Activated CD4-positive, alpha-beta T cell treated with anti-CD3 and anti-CD28 coated beads, Interleukin-2, amount 50 U/mL, for 4 hours (primary cell): ENCODE results near the gene SRGAP3.

Source experiments
- DNase-seq, 2 experiments: peaks; one replicate each; pipeline ENCODE4 v3.0.0-alpha.2; 2020

Gene SRGAP3

DNA sequence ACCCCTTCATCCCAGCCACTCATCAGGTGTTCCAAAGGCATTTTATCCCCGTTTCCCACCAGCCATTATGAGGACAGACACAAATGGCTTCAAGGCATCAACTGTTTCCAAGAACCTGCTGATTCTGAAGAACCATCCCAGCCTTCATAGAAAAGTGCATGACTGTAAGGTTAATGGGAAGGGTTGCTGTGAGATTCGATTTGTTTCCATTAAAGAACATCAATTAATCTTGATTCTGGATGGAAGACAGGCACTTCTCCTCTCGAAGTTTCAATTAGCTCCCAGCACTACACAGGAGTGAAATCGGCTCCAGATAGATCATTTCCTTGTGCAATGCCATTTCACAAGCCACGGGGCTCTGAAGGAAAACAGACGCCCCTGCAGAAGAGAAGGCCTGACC lies 25.8 kb downstream of the SRGAP3 start:
- DNase-seq = no peak

DNA sequence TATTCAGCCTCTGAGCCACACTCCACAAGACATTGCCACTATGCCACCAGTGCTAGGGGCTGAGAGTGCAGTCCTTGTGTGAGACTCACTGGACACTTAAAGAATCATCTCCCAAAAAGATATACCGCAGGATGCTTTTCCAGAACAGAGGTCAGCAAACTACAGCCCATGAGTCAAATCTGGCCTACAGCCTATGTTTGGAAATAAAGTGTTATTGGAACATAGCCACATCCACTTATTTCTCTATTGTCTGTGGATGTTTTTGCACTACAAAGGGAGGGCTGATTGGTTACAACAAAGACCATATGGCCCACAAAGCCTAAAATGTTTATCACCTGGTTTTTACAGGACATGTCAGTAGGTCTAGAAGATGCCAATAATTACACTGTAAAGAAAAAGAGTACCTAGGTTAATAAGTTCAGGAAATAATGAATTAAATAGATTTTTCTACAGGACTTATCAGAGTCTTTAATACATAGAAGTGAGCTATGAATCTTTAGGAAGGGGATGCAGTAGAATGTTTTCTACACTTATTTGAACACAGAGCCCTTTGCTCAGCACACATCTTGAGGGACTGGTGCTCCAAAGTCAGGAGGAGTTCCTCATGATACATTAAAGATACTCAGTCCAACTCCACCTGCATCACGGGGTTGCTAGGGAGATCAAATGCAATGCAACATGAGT lies 26.3 kb downstream of the SRGAP3 start:
- no peak for DNase-seq

DNA sequence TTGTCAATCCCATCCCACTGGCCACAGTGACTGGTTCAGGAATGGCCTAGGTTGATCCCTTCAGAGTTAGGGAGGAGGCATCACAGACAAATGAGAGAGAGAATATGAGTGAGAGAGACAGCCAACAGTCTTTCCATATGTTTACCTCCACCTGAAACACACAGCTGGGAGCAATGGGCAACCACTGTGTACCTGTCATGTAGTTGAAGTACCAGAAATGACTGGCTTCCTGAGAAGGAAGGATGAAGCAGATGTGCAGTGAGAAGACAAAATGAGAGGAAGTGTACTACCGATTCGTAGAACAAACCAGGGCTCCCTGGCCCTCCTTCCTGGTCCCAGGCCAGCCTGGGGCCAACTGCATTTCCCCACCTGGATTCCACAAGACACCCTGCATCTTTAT lies 27.4 kb downstream of the SRGAP3 start:
- no peak for DNase-seq

DNA sequence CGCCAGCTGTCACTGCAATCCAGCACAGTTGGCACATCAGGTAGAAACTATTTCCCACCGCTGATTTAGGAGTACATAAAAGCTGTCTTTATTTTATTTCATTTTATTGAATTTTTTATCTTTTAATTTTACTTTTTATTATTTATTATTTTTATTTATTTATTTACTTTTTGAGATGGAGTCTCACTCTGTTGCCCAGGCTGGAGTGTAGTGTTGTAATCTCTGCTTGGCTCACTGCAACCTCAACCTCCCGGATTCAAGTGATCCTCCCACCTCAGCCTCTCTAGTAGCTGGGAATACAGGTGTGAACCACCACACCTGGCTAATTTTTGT lies 31.0 kb downstream of the SRGAP3 start:
- DNase-seq = no peak

DNA sequence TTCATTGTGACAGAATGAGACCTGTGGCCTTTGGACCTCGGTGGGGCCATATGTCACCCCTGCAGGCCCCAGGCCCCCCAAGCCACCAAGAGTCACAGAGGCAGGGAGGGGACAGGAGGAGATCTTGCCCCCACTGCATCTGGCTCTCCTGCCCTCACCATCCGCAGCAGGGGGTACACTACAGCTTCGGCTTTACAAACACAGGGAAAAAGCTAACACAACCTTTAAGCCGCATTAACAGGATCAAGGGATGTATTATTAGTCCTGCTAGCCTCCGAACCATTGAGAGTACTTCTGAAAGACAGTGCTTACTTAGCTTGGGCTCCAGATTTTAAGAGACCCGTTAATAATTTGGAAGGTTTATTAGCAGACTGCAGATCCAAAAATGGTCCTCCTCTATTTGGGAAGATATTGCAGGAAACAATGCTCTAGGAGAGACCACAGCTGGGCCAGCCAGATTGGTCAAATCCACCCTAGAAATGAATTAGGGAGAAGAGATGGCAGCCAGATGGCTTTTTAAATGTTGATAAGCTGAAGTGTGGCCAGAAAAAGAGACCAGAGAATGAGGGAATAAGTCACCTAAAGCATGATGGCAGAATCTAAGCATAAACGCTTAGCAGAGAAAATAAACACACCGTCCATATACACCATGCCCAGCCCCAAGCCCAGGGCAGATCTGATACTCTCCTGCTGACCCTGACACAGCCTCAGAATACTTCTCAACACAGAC lies 31.5 kb downstream of the SRGAP3 start:
- no peak for DNase-seq

DNA sequence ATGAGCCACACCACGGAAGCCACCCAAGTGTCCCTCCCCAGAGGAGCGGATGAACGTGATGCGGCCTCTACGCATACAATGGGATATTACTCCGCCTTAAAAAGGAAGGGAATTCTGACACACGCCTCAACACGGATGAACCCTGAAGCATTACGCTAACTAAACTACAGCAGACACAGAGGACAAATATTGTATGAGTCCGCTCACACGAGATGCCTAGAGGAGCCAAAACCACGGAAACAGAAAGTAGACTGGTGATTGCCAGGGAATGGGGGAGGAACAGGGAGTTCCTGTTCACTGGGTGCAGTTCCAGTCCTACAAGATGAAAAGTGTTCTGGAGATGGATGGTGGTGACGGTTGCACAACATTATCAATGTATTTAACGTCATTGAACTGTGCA lies 32.7 kb downstream of the SRGAP3 start:
- DNase-seq = no peak

DNA sequence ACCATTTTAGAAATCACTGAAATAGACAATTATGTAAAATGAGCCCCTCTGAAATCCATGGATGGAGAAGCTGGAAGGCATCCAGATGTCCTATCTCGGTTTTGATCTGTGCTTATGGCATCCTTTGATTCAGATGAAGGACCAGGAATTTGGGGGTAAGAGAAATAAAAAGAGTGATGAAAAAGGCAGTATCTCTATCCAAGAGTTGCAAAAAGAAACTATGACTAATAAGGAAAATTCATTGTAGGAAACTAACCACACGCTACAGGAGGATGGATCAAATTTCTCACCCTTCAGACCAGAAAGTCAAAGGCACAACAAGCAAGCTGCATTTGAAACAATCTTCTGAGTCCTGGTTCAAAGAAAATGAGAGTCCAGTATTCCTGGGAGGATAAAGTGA lies 34.8 kb downstream of the SRGAP3 start:
- DNase-seq = no peak

DNA sequence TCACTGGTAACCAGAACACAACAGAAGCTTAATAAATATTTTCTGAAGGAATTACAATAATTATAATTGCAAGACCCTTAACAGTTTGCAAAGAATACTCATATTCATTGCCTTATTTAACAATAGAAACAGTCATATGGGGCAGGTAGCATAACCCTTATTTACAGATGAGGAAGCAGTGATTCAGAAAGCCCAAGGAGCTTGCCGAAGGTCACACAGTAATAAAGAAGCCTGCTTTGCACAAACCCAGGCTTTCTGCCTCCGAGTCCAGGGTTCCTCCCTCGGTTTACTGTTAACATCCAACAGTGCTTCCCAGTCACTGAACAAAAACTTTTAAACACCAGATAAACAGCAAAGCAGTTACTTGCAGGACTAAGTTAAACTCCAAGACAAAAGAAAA lies 35.3 kb downstream of the SRGAP3 start:
- DNase-seq = no peak

DNA sequence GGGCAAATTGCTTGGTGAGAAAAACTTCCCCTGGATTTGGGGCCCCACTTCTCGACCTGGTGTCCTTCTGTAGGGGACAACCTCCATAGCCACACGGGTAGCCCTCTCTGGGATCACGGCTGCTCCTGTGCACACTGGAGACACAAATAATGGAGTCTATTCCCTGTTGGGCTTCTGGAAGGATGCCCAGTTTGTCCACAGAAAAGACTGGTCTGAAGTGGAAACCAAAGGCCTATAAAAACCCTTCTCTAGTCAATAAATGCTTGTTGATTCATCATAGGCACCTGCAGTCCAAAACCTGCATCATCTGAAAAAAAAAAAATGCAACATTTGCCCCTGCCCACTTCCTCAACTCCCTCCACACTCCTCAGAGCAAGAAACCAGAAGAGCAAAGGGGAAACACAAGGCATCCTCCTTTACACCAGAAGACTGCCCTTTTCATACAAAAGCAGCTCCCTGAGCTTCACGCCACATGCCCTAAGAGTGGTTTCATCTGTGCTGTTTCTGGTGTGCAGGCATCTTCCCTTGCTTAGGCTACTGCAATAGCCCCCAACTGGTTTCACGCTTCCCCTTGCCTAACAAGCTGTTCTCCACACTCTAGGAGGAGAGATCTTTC lies 36.3 kb downstream of the SRGAP3 start:
- DNase-seq = no peak

DNA sequence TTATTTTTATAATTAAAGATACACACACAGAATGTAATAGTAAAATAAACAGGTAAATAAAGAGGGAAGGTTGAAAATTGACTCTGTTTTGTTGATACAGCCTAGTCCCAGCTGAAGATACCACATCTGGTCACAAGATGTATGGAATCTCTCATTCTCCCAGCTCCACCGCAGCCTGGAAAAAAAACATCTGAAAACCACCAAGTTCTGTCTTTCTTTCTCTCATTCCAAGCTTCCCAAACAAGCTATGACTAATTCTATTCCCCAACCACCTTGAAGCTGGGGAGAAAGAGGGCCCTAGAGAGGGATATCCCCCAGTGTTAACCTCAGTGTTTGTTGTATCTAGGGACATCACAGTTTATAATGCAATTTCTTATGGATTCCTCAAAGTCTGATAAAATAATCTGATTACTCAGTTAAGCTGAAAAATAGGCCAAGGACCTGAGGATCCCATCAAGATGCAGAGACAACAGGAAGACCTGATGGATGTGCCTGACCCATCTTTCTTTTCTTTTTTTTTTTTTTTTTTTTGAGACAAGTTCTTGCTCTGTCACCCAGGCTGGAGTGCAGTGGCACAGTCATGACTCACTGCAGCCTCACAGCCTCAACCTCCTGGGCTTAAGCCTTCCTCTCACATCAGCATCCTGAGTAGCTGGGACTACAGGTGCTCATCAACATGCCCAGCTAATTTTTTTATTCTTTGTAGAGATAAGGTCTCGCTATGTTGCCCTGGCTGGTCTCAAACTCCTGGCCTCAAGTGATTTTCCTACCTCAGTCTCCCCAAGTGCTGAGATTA lies 38.1 kb downstream of the SRGAP3 start:
- no peak for DNase-seq

DNA sequence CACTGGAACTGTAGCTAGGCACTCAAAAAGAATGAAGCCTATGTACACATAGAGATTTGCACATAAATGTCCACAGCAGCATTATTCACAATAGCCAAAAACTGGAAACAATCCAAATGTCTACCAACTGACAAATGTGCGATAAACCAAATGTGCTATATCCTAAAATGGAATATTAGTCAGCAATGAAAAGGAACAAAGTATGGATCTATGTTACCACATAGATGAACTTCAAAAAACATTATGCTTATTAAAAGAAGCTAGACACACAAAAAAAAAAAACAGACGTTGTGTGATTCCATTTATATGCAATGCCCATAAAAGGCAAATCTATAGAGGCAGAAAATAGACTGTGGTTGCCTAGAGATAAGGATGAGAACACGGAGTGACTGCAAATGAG lies 39.7 kb downstream of the SRGAP3 start:
- no peak for DNase-seq

DNA sequence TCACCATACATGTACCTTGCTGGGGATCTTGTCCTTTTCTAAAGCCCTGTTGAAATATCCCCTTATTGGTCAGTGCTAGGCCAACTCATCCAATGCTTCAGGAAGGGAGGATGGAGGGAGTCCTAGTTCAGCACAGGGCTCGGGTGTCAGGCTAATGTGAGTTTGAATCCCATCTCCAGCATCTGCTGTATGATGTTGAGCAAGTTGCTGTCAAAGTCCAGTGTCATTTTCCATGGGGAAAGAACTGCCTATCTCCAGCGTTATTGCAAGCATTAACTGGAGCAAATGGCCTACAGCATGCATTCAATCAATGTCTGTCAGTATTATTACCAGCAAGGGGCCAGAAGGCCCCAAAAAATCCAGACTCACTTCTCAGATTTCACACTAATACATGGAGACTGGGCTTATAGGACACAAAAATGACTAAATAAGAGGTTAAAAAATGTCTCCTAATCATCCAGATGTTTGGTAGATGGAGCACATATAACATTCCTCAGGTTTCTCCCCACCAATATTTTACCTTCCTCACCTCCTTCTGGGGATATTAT lies 40.8 kb downstream of the SRGAP3 start:
- DNase-seq = no peak

DNA sequence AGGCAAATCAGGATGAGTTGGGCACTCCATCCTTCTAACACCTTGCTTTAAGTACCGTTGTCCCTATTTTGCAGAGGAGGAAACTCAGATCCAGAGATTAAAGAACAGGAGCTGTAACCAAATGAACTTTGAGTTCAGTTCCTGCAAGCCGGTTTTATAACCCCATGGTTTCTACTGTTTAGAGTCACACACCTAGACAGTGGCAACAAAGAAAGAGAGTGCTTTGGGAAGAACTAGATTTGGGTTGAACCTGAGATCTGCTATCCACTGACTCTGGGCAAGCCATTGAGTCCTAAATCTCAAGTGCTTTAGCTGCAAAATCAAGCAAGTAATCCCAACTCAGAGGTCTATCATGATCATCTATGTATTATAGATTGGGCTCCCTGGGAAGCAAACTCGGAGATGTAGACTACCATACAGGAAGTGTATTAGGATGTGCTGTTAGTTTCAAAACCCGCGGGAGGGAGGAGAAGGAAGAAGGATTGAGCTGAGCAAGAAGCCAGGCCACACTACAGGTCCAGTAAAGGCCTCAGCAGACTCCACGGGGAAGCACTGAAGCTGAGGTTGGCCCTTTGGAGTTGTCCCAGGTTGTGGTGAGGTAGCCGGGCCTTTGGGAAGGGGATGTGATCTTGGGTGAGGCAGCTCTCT lies 42.2 kb downstream of the SRGAP3 start:
- no peak for DNase-seq

DNA sequence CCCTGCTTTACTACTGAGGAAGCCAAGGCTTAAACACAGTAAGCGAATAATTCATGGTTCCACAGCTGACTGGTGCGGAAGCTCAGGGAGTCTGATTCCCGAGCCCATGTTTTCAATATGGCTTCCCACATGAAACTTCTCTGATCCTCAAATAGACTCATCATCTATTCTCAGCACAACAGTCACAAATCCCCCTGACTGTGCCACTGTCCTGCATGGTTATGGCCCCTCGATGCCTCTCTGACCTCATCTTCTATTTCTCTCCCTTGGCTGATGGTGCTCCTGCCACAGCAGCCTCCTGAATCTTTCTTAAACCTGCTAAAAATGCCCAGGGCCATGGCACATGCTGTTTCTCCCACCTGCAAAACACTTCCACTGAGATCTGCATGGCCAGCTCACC lies 43.2 kb downstream of the SRGAP3 start:
- no peak for DNase-seq

DNA sequence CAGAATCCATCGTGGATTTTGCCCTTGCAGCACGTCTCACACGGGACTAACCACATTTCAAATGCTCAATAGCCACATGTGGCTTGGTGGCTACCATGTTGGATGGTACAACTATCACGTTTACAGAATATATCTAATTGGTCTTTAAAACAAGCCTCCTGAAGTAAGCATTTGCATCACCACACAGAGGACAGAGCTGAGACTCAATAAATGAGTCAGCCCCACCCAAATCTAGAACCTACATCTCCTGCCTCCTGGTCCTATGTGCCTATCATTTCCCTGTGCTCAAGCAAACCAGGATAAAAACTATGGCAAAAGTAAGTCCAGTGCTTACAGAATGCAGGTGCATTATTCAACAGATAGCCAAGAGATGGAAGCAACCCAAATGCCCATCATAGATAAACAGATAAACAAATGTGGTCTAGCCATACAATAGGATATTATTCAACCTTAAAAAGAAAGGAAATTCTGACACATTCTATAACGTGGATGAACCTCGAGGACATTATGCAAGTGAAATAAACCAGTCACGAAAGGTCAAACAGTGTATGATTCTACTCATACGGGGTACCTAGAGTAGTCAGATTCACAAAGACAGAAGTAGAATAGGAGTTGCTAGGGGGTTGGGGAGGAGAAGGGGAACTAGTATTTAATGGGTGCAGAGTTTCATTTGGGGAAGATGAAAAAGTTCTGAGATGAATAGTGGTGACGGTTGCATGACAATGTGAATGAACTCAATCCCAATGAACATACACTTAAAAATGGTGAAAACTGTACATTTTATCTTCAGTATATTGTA lies 43.9 kb downstream of the SRGAP3 start:
- no peak for DNase-seq

DNA sequence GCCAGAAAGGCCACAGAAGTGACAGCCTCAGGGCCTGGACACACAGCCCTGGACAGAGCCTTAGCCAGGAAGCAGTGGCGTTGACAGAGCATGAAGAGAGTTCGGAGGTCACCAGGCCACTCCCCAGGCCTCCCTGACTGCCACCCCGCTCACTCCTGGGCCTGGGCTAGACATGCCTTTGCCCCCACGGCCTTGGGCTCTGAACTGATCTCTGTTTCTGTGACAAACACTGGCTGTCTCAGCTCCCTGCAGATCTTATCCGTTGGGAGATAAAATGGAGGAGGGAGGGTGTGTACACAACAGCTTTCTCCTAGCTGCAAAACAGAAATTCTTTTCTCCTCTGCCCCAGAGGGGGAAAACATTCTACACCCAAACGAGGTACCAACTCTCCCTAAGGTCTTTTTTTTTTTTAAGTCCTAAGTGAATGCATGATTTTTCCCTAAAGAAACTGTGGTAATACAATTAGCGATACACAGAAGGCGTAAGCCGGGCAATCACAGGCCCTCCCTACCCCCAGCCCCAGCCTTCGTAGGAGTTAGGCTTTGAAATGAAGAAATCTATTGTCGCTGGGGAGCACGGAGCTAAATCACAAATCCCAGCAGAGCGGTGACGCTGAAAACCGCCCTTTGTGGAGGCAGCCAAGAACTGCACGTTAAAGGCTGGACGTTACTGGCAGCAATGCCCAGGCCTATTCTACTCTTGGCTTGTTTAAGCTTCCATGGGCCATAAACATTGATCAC lies 45.0 kb downstream of the SRGAP3 start:
- no peak for DNase-seq

DNA sequence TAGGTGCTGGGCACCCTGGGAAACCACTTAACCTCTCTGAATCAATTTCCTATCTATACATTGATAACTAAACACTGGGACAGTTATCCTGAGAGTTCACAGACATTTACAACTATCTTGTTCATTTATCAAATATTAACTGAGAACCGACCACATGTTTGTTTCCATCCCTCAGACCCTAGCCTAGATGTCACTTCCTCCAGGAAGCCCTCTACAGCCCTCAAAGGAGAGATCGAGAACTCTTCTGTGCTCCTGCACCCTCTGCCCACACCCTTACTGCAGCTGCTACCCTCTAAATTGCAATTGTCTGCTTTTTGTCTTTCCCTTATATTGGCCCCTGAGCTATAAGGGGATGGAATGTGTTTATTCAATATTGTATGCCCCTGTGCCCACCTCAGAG lies 46.1 kb downstream of the SRGAP3 start:
- DNase-seq = no peak

DNA sequence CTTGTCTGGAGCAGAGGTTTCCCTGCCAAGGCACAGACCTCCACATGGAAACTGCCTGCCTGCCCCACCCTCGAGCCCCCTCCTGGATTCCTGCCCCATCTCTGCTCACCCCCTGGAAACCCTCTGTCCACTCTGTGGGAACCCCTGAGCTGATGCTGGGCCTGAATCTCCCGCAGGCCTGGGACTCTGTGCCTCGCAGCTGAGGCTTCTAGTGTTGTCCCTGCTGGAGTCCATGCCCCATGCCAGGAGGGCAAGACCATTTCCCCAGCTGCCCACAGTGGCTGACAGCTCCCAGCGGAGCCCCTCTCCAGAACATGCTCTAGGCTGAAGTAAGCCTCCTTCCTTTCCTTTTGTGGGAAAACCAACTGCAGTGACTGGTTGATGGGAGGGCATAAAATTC lies 46.9 kb downstream of the SRGAP3 start:
- DNase-seq = no peak

DNA sequence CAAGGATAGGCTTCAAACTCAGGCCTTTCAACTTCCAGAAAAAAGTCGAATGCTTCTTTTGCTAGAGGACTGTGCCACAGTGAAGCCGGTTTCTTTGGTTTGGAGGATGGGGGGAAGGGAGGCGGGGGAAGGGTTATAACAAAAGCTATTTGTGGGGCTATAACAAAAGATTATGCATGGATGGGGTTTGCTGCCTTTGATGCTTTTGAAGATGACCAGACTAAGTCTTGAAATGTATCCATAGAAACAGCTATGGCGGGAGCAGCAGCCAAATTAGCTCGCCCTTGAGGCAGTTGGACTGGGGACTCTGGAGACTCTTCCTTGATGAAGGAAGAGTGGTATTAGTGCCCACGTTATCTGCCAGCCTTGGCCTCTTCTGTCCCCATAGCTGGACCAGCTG lies 47.5 kb downstream of the SRGAP3 start:
- no peak for DNase-seq

DNA sequence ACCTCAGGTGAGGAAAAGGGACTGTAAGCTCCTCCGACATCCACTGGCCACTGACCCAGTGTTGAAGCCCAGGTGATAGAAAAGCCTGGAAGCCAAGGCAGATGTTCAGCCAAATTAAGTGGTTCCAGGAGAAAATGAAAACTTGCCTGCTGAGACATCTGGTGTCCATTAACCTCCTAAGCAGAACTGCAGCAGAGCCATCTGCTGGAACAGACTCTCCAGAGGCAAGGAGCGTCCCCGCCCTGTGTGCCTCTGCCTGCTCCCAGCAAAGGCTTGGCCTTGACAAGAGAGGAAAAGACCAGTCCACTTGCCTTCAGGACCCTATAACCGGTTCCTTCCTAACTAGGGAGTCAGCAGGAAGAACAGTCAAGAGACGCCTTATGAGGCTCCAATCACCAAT lies 48.2 kb downstream of the SRGAP3 start:
- no peak for DNase-seq

DNA sequence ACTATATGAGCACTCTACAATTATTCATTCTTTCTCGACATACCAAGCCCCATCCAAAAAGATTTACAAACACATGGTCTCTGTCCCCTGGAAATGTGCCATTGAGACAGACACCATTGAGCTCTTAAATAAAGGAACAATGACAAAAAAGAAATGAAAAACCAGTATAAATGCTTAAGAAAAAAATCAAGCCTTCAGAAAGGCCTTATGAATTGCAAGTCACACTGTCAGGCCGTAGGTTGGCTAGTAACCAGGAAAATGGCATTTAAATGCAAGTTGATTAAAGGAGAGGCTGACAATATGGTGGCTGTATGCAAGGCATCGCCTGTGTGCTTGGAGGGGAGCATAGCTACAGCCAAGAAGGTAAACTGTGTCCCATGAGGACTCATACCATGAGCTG lies 49.7 kb downstream of the SRGAP3 start:
- no peak for DNase-seq
